Muscle of back (tissue), 13 donors: ENCODE results near the gene NOX3. TPM values are rescaled to one million over a fixed set of nuclear protein-coding genes. Genes with fewer than 3 reads are reported as not detected.
A peak's percentile ranks its signal among the peaks of the same experiment; 100 is the strongest.
"Not testable (repeated sequence)": the region's sequence is repeated elsewhere in the genome, so short reads cannot be mapped to it uniquely, and the experiment has no call there.

ENCODE experiments used
- DNase-seq, 3 donors: peaks; one replicate each; pipeline versions ENCODE4 v3.0.0 to v3.0.0-alpha.2; 2013
- long read RNA-seq, 9 donors: transcript quantifications; one replicate each; lab custom pipeline, GENCODE V29; 2026
- polyA plus RNA-seq, 10 donors: library from polyadenylated mRNA; unstranded; fragments of 120-200 nt; gene quantifications; one replicate each; pipeline ENCODE4 v1.2.1, GENCODE V29; 2013; ENCODE audit not compliant: insufficient read length in 10 of 10

The NOX3 gene
- not detected for polyA plus RNA-seq
- long read RNA-seq, donor 1, result 0 reads
- long read RNA-seq, donor 2, result 0 reads
- long read RNA-seq, donor 3, result 0 reads
- long read RNA-seq, donor 4, result 0 reads
- long read RNA-seq, donor 5, result 0 reads
- long read RNA-seq, donor 6, result 0 reads
- long read RNA-seq, donor 7, result 0 reads
- long read RNA-seq, donor 8, result 0 reads
- long read RNA-seq, donor 9, result 0 reads

GRCh38 chr6:155455766-155456165 lies at the start of gene NOX3:
Gene NOX3 (minus strand): TSS chr6:155455839. CDS start chr6:155455800, 39 bp downstream.
- no peak for DNase-seq

- no peak for DNase-seq
Measured at GRCh38 chr6:155504848-155505607, 49.4 kb upstream of the NOX3 start.

GRCh38 chr6:155502393-155502792 lies 46.8 kb upstream of the NOX3 start:
- DNase-seq, result no peak

GRCh38 chr6:155499574-155499973 lies 43.9 kb upstream of the NOX3 start:
- DNase-seq, result no peak

- DNase-seq, result no peak
Measured at GRCh38 chr6:155498370-155498769, 42.7 kb upstream of the NOX3 start.

- no peak for DNase-seq
Measured at GRCh38 chr6:155497273-155497672, 41.6 kb upstream of the NOX3 start.

GRCh38 chr6:155495011-155495768 lies 39.6 kb upstream of the NOX3 start:
- DNase-seq, result peak in 1 of 3 donors; percentile 63

- peak; percentile 81 to 98 (median 90) for DNase-seq
Measured at GRCh38 chr6:155493694-155494143, 38.1 kb upstream of the NOX3 start.

- DNase-seq, result no peak
Measured at GRCh38 chr6:155493026-155493693, 37.5 kb upstream of the NOX3 start.

GRCh38 chr6:155492061-155492735 lies 36.6 kb upstream of the NOX3 start:
- DNase-seq, result no peak

GRCh38 chr6:155491421-155491820 lies 35.8 kb upstream of the NOX3 start:
- DNase-seq, result no peak

- not testable (repeated sequence) for DNase-seq
Measured at GRCh38 chr6:155488197-155488596, 32.6 kb upstream of the NOX3 start.

GRCh38 chr6:155487371-155488130 lies 31.9 kb upstream of the NOX3 start:
- no peak for DNase-seq

- DNase-seq, result no peak
Measured at GRCh38 chr6:155486721-155487294, 31.2 kb upstream of the NOX3 start.

GRCh38 chr6:155485756-155486155 lies 30.1 kb upstream of the NOX3 start:
- no peak for DNase-seq

GRCh38 chr6:155483858-155484257 lies 28.2 kb upstream of the NOX3 start:
- no peak for DNase-seq

GRCh38 chr6:155481215-155481614 lies 25.6 kb upstream of the NOX3 start:
- DNase-seq, result peak in 1 of 3 donors; percentile 81

GRCh38 chr6:155473741-155474140 lies 18.1 kb upstream of the NOX3 start:
- DNase-seq, result no peak

GRCh38 chr6:155472886-155473285 lies 17.2 kb upstream of the NOX3 start:
- DNase-seq, result peak in 1 of 3 donors; percentile 15

GRCh38 chr6:155470979-155471616 lies 15.5 kb upstream of the NOX3 start:
- DNase-seq, result not testable (repeated sequence)
